Measurements from ENCODE around the gene LRP6.

LRP6 gene

DNA sequence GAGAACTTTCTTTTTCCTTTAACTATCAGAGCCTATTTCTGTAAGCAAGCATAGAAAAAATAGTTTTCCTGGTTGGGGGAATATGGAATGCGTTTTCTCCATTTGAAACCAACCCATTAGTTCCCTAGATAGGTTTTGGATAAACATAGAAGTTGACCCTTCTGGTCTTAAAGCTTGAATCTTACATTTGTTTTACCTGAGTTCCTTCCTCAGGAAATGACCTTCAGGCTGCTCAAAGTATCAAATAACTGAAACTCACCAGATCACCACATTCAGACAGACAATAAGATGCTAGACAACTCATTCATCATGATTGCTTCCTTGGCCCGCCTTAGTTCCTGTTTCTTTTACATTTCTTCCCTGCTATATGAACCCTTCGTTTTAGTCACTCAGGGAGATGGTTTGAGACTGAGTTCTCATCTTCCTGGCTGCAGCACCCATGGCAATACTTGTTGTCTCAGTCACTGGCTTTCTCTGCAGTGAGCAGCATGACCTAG lies 52.2 kb downstream of the LRP6 start:
- DNase-seq (ENCODE audit: low read depth in 2 of 2) = no peak

DNA sequence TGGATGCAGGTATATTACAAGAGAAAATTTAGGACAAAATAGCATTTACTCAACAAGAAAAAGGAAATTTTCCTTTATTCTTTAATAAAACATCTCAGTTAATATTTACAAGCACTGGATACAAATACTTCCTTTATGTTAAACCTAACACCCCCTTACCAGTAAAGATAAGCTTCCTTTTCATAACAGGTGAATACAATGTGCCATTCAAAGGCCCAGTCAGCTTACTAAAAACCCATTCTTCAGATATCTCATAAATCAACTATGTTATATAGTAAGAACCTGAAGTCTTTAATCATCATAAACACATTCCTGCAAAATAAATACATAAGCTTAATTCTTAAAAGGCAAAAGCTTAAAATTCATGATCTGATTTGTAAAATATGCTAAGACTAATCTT lies 52.6 kb downstream of the LRP6 start:
- DNase-seq (ENCODE audit: low read depth in 2 of 2) = no peak

DNA sequence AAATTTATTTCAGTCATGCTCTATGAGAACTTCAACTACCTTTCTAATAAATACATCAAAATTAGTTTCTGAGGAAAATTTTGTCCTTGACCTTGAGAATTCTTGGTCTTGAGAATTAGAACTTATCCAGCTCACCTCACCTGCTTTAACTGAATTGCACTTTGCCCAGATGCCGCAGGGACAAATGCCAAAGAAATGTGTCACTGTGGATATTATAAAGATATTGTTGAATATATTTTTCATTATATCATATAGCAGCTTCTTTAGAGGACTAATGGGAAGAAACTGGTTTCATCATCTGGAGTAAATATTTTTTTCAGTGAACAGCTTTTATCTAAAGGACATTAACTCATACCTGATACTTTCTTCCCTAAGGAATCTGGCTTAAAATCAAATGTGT lies 54.1 kb downstream of the LRP6 start:
- no peak for DNase-seq (ENCODE audit: low read depth in 2 of 2)

DNA sequence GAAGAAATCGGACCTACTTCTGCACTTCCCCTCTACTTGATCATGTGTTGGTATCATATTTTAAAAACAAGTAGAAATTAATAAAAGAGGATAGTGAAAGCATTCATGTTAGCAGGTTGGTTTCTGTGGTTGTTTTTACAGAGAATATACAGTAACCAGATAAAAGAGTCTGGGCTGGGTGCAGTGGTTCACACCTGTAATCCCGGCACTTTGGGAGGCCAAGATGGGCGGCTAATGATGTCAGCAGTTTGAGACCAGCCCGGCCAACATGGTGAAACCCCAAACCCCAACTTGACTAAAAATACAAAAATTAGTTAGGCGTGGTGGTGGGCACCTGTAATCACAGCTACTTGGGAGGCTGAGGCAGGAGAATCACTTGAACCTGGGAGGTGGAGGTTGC lies 55.9 kb downstream of the LRP6 start:
- peak in 1 of 2 experiments; percentile 13 for DNase-seq (ENCODE audit: low read depth in 2 of 2)

DNA sequence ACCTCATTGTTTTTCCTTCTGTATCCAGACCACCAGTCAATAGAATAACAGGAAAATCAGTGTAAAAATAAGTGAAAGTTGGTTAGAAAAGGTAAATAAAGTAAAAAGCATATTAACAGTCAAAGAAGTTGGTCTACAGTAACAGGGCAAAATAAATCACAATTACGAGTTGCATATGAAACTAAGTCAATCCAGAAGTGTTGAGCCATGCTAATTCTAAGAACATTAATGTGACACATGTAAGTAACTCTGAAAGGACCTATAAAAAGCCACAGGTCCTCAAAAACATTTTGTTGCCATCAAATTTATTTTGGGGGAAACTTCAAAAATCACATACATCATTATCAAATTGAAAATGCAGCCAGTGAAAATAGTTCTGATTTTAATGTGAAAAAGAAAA lies 56.4 kb downstream of the LRP6 start:
- no peak for DNase-seq (ENCODE audit: low read depth in 2 of 2)

DNA sequence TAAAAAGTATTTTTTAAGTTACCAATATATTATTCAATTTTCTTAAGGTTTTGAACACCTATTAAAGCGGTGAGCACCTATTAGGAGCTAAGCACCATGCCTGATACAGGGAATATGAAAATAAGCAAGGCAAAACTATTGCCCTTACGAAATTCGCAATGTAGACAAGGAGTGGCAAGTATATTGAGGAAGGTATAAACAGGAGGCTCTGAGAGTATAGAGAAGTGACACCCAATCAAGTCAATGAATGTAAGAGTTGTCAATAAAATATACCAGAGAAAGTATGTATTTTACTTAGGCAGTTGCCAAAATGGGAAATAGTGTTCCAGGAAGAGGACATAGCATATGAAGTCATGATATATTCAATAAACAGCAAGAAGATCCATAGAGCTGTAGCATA lies 57.2 kb downstream of the LRP6 start:
- DNase-seq (ENCODE audit: low read depth in 2 of 2) = no peak

DNA sequence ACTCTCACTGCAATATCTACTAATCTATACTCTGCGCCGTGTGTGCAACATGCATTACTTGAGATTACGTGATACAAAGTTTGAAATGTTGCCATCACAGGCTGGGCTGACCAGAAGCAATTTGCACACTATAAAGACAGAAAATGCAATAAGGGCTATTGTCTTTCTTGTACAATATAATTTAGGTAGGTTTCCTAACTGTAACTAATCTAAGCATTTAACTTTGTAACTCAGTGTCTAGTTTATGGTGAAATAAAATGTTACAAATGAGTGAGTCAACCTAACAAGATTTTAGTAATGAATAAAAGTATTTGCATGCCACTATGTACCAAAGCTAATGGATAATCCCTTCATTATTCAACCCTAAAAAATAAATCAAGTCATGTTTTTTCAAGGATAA lies 57.8 kb downstream of the LRP6 start:
- DNase-seq (ENCODE audit: low read depth in 2 of 2) = no peak

DNA sequence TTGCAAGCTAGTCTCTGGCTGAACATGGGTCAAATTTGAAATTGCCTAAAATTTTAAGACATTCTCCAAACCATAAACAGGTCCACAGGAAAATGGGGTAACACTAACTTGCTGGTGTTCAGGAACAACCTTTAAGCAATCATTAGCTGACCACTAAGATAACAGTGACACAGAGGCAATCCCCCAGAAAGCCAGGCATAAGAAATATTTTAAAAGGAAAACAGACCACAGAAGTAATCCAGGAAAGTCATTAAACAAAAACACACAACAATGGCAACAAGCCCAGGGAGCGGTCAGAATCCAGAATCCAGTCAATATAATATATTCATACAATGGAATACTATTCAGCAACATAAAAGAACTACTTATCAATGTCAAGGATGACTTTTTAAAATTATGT lies 59.1 kb downstream of the LRP6 start:
- DNase-seq (ENCODE audit: low read depth in 2 of 2) = no peak

DNA sequence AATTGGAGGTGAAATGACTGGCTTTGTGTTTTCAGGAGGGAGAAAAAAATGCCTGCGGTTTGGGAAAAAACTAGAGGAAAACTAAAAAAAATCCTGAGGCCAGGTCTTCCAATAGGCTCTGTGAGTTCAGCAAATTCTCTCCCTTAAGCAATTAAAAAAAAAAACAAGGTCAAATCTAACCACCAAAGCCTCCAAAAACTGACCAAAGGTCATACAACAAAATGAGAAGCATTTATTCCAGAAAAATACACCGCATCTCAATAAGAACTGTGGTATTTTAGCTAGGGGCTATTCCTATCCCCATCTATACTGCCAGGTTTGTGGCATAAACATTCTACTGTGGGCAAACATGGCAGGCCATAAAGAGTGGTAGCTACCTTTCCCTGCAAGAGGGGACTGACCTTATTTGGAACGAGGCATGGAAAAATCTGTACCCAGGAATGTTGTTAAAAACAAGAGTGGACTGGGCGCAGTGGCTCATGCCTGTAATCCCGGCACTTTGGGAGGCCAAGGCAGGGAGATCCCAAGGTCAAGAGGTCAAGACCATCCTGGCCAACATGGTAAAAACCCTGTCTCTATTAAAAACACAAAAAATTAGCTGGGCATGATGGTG lies 60.0 kb downstream of the LRP6 start:
- DNase-seq (ENCODE audit: low read depth in 2 of 2) = no peak

DNA sequence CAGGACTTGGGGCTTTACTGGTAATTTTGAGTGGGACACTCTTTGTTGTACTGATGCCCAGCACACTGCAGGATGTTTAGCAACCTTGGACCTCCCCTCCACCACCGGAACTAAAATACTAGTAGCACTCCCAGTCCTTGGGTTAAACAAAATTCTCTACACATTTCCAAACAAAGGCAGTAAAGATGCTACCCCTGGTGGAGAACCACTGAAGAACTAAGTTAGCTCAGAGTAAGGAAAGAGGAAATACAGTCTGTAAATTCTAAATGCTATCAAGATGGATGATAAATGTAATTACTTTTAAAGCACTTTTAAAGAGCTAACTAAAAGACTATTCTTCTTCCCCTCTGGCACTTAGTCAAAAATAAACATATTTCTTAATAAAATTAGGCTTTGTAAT lies 64.1 kb downstream of the LRP6 start:
- DNase-seq (ENCODE audit: low read depth in 2 of 2) = no peak

DNA sequence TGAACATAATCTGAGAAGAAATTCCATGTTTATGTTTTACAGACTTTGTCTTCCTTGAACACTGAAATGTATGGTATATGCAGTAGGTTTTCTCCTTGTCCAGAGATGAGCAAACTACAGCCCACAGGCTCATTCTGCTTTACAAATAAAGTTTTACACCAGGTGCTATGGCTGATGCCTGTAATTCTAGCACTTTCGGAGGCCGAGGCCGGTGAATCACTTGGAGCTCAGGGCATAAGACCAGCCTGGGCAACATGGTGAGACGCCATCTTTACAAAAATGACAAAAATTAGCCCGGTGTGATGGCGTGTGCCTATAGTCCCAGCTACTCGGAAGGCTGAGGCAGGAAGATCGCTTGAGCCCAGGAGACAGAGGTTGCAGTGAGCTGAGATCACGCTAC lies 64.7 kb downstream of the LRP6 start:
- no peak for DNase-seq (ENCODE audit: low read depth in 2 of 2)

DNA sequence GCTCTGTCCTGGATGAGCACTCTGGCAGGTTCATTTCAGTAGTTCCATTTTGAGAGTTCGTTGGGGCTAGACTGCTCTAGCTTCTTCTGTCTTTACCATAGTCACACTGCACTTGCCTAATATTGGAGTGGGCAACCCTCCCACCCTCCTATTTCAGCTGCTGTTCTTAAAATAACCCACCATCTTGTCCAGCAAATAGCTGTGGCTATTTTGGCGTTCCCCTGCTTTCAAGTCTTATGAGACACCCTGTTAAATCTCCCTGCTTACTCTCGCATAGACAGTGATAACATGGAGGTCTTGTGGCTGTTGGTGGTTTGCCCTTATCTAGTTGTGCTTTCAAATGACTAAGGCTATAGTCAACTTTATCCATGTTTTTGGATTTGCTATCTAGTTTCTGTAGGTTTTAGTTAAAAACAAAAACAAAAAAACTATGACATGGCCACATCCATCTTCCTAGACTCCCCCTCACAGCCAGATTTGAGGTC lies 65.5 kb downstream of the LRP6 start:
- DNase-seq (ENCODE audit: low read depth in 2 of 2) = no peak

DNA sequence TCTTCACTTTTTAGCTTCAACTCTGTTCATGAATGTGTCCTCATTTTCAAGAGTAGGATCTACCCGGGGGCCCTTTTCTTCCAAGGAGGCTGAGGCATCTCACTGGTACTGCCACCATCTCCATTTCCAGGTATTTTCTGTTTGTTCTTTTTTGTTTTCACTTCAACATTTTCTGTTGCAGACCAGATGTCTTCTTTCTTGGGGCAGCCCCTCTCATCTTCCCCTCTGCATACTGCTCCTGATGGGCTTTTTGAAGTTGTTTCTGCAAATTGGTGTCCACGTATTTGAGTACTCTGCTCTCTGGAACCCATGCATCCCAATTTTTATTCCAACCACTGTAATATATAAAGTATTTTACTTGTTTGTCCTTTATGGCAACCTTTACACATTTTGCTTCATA lies 66.5 kb downstream of the LRP6 start:
- DNase-seq (ENCODE audit: low read depth in 2 of 2) = no peak

DNA sequence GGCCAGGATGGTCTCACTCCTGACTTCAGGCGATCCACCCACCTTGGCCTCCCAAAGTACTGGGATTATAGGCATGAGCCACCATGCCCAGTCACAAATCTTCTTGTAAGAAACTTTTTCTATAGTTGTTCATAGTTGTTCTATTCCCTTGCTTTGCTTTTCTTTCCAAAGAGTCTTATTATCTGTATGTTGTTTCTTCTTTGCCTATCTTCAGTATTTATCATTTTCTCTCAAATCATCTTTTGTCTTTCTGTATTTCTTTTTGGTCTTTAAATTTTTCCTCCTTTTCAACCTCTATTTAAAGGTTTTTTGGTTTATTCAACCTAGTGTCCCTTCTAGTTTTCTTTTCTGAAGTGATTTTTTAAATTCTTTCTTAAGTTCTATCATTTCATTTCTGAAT lies 68.7 kb downstream of the LRP6 start:
- DNase-seq (ENCODE audit: low read depth in 2 of 2) = no peak

DNA sequence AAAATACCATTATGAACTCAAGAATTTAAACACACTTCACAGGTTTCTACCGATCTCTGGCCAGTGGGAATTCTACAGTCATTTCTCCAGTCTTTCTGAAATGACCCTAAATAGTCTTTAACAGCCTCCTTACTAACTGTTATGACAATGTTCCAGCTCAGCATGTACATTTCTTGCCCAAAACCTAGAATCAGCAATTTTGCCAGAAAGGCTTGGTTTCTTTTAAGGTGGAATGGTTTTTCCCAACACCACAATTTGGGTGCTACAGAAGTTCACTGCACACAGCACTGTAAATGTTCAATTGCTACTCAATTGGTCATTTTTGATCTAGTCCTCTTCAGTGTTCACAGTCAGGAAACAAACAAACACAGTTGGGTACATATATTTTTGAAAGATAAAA lies 69.7 kb downstream of the LRP6 start:
- no peak for DNase-seq (ENCODE audit: low read depth in 2 of 2)

DNA sequence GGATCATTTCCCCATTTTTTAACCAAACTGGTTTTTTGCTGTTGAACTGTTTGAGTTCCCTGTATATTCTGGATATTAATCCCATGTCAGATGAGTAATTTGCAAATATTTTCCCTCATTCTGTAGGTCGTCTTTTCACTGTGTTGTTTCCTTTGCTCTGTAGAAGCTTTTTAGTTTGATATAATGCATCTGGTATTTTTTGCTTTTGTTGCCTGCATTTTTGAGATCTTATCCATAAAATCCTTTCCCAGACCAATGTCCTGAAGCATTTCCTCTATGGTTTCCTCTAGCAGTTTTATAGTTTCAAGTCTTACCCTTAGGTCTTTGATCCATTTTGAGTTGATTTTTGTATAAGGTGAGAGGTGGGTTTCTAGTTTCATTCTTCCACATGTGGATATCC lies 71.3 kb downstream of the LRP6 start:
- no peak for DNase-seq (ENCODE audit: low read depth in 2 of 2)

DNA sequence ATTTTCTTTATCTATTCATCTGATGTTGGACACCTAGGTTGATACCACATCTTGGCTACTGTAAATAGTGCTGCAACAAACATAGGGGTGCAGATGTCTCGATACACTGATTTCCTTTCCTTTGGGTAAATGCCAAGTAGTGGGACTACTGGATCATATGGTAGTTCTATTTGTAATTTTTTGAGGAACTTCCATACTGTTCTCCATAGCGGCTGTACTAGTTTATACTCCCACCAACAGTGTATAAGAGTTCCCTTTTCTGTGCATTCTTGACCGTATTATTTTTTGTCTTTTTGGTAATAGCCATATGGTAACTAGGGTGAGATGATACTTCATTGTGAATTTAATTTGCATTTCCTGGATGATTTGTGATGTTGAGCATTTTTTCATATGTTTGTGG lies 71.8 kb downstream of the LRP6 start:
- DNase-seq (ENCODE audit: low read depth in 2 of 2) = no peak

DNA sequence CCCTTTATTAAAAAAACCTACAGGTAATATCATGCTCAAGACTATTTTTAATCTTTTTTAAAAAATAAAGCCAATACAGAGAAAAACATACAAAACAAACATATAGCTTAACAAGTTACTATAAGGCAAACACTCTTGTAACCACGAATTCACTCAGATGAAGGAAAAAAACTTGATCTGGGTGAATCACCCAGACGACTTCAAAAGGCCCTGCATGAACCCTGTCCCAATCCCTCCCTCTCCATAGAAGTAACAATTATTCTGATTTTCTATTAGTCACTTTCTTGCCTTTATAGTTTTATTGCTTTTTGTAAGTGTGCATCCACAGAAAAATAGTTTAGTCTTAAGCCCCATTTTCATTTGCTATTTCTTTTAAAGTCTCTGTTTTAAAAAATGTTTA lies 72.6 kb downstream of the LRP6 start:
- DNase-seq (ENCODE audit: low read depth in 2 of 2) = no peak

DNA sequence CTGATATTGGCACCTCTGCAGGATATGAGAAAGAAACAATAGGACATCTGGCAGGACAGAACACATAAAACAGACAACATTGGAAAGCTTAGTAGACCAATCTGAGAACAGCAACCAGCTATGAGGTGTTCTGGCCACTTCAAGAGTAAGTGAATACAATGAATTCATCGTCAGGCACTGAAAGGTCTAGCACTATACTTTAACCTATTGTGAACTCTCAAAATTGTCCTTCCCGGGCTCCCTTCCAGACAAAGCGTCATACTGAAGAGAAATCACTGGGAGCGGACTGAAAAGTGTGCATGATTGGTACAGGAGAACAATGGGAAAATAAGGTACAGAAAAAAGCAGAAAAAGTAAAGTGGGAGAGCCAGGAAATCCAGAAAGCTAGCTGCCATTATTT lies 75.8 kb downstream of the LRP6 start:
- DNase-seq (ENCODE audit: low read depth in 2 of 2) = no peak

DNA sequence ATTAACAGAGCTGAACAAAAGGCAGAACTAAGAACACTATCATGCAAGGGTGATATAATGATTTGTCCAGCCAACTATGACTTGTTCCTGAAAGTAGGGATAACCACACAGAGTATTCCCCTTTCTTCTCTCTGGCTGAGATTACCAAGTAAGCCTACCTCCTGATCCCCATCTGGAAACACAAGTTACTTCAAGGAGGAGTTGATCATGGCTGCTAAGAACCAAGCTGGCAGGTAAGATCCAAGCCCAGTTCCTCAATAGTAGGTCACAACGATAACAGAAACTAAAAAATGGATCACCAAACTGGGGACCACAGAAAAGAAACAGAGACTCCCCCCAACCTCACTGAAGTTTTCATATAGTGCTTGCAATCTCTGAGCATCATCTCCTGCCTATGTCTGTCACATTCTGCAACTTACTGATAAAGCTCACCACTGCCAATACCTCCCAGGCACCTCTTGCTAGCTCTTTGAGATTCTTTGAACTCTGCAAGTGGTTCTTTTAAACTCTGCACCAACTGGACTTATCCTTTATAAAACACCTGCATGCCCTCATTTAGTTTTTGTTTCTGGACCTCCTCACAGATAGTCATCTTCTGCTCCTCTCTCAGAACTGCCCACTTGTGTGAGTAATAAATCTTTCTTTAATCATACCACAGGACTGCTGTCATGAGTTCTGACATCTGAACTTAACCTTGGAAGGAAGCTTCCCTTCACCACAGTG lies 76.6 kb downstream of the LRP6 start:
- DNase-seq (ENCODE audit: low read depth in 2 of 2) = no peak

DNA sequence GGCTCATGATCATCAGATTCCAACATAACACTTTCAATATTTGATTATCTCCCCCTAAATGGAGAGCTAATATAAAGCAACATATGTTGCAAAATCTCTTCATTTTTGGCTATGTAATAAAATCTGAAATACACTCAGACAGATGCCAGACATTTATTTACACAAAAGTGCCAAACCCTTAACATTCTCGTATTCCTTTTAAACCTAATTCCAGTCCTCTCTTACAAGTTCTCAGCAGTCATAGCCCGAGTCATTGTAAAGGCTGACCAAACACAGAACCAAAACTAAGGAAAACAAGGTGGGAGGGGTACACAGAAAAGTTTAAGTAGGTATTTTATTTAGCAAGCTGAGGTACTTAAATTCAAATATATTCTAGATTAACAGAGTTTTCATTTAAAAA lies 81.4 kb downstream of the LRP6 start:
- no peak for DNase-seq (ENCODE audit: low read depth in 2 of 2)

DNA sequence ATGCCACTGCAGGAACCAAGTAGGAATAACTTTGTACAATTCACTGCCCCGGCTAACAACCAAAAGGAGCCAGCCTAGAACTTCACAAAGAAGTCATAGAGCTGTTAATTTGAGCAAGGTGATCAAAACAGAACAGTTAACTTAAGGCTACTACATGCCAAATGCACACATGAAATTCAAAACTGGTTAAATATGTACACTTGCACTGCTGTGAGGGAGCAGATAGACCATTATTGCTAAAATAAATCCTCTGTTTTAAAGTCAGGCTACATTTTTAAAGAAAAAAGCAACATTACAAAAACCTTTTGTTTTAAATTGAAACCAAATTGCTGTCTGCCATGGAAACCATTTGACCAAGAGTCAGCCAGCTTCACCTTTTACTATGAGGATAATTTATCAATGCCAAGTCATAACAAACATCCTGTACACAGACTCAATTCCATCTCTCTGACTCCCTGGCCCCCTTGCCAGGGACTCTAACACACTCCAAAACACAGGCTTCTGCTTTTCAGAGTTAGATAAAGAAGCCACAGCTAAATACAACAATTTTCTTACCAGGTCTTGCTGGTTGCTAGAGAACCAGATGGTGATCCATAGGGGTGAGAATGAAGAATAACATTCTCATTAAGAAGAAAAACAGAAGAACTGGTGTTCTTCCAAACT lies 84.0 kb downstream of the LRP6 start:
- DNase-seq (ENCODE audit: low read depth in 2 of 2) = no peak

DNA sequence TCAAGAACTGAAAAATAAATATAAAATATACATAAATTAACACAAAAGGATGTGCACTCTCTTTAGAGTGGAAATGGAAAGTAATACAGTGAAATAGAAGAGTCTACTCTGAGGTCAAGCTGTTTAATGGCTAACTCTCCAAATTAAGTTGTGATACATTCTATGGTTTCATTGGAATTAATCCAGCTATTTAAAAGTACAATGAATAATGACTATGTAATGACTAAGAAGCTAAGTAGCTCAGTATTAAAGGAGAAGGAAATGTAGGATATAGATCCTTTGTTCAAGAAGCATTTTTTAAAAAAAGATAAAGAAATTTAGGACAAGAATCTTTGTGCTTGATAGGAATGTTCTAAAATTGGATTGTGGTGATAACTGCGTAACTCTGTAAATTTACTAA lies 85.3 kb downstream of the LRP6 start:
- no peak for DNase-seq (ENCODE audit: low read depth in 2 of 2)
